Fibroblast of pulmonary artery (primary cell): ENCODE results near the gene PCDHA2.
"Not testable (repeated sequence)": the region's sequence is repeated elsewhere in the genome, so short reads cannot be mapped to it uniquely, and the experiment has no call there.

Experiments used
- DNase-seq: peaks from one replicate; pipeline ENCODE4 v3.0.0-alpha.2; 2010; ENCODE audit warnings: low read depth
- H3K4me3 ChIP-seq: replicated peaks from 2 replicates; pipeline ENCODE4 v1.5.1; 2011; ENCODE audit warnings: low read depth, mild to moderate bottlenecking, control low read depth, low read length, moderate library complexity
- CTCF ChIP-seq: IDR thresholded peaks from 2 replicates; pipeline ENCODE4 v1.5.1; 2011; ENCODE audit warnings: mild to moderate bottlenecking, control low read depth, low read length, inconsistent platforms; ENCODE audit errors: missing control alignments

PCDHA2 gene

GRCh38 chr5:140794595-140795258, at the start of gene PCDHA2:
TSS of gene PCDHA2 (plus strand) at chr5:140794852.
- no peak for DNase-seq
- H3K4me3 ChIP-seq: no peak within 1 kb of the TSS
- no peak for TF ChIP-seq CTCF

GRCh38 chr5:140753561-140753960, 41.1 kb upstream of the PCDHA2 start:
- H3K4me3 ChIP-seq: no peak overlapping the region
- TF ChIP-seq CTCF: no peak
- DNase-seq: no peak

- TF ChIP-seq CTCF: no peak
- DNase-seq: no peak
- no peak overlapping the region for H3K4me3 ChIP-seq
Observed at GRCh38 chr5:140764177-140764973, 30.3 kb upstream of the PCDHA2 start.

- no peak for TF ChIP-seq CTCF
- no peak overlapping the region for H3K4me3 ChIP-seq
- no peak for DNase-seq
Observed at GRCh38 chr5:140767444-140767843, 27.2 kb upstream of the PCDHA2 start.

GRCh38 chr5:140780512-140780911, 14.1 kb upstream of the PCDHA2 start:
- H3K4me3 ChIP-seq: no peak overlapping the region
- TF ChIP-seq CTCF: no peak
- no peak for DNase-seq

GRCh38 chr5:140785905-140786686, 8.6 kb upstream of the PCDHA2 start, which contains the start of gene PCDHA1:
TSS of gene PCDHA1 (plus strand) at chr5:140786140.
- no peak for DNase-seq
- no peak within 1 kb of the TSS for H3K4me3 ChIP-seq
- TF ChIP-seq CTCF: no peak

GRCh38 chr5:140787422-140787821, 7.2 kb upstream of the PCDHA2 start:
- DNase-seq, H3K4me3 ChIP-seq: not testable (repeated sequence)

- not testable (repeated sequence) for DNase-seq, H3K4me3 ChIP-seq
Observed at GRCh38 chr5:140787849-140788504, 6.7 kb upstream of the PCDHA2 start.
